Hair follicle dermal papilla cell (primary cell): ENCODE data around the gene ZNF717. TPM values are rescaled to one million over a fixed set of nuclear protein-coding genes. Genes with fewer than 3 reads are reported as not detected.

Experiments
- small RNA-seq: library from RNA; depleted of rRNA; stranded (forward); fragments of <200 nt; gene quantifications from one replicate; pipeline ENCODE3, GENCODE V24; 2012
- total RNA-seq: library from RNA; depleted of rRNA; stranded (reverse); fragments of >200 nt; gene quantifications from 2 replicates; pipeline ENCODE4 v1.2.3, GENCODE V29; 2012

The ZNF717 gene
- 9.6 and 14.3 TPM in 2 replicates for total RNA-seq

DNA sequence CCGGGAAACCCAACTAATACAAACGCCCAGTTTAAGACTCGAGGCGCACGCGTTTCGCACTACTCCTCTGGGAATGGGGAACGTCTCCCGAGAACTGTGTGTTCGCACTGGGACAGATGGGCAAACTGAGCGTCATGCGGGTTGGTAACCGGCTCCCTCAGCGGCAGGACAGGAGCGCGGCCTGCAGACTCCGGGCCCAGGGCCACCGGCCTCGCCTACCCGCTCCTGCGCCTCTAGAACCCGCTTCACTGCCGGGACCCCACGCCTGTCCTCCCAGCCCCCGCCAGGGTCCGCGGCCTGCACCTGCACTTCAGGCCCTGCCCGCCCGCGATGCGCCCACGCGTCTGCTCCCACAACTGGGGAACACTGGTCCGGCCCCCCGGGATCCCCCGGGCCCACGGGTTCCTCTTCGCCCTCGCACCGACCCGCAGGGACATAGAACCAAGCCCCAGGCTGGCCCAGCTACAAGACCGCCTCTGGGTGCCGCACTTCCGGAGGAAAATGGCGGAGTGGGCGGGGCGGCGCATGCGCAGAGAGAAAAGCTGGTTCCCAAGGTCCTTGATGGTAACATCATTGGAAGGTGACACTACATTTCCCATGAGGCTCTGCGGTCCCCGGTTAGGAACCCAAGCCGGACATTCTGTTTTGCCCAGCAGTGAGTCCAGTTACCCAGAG lies at the start of gene ZNF717:
ZNF717 (minus strand) TSS at position 469 of the 675 bp plus-strand sequence. CDS start 2,187 bp downstream, outside the sequence.

Small RNA genes within 50 kb of the gene (small RNA-seq; reads per million reads assigned to genes)
- not detected for gene MIR4273

Other genes with a start within 250 kb of the ZNF717 start
- gene FRG2C, start 121.2 kb downstream of the ZNF717 start, total RNA-seq = not detected in 2 replicates